ENCODE measurements around the gene IFI6. TPM values are rescaled to one million over a fixed set of nuclear protein-coding genes. Genes with fewer than 3 reads are reported as not detected.

Gene IFI6
- total RNA-seq, 1 experiment from 2014 or later = 4.3 TPM

GRCh38 chr1:27665016-27665651, 6.9 kb downstream of the IFI6 start:
- no peak overlapping the region for H3K23ac ChIP-seq (ENCODE audit: insufficient read length, low read depth, low read length)
- no peak for TF ChIP-seq CTCF (conservative IDR thresholded peaks at IDR 0.05)
- no peak overlapping the region for H3K56ac ChIP-seq (ENCODE audit: insufficient read length, low read depth, low read length)
- H2BK120ac ChIP-seq (ENCODE audit: low read depth, low read length, poor library complexity, severe bottlenecking) = no peak overlapping the region
- no peak overlapping the region for H3K18ac ChIP-seq (ENCODE audit: insufficient read length, low read depth, low read length)
- H3K23me2 ChIP-seq (ENCODE audit: insufficient read length, low read depth, low read length, poor library complexity, severe bottlenecking) = peaks cover 2% of the 10 kb centered on the region
- H3K27ac Mint-ChIP-seq = peak overlapping the region in 1 of 3 experiments; percentile 34; a peak in 1 of 7 replicates
- H3K27ac ChIP-seq (ENCODE audit: insufficient read length, low read depth, low read length) = no peak overlapping the region
- H2AFZ ChIP-seq (ENCODE audit: low read length) = no peak overlapping the region
- H3K14ac ChIP-seq (ENCODE audit: insufficient read depth, low read length) = no peak overlapping the region
- no peak overlapping the region for H4K91ac ChIP-seq (ENCODE audit: insufficient read length, low read depth, low read length)
- H3K36me3 Mint-ChIP-seq (ENCODE audit: insufficient read depth in 1 of 3, low read depth in 3 of 3) = no peaks in the 10 kb centered on the region
- no peak for DNase-seq
- no peak overlapping the region for H4K8ac ChIP-seq (replicated peaks; ENCODE audit: insufficient read length, low read depth, low read length)
- no peak overlapping the region for H2BK15ac ChIP-seq (ENCODE audit: low read depth, low read length)
- H3K4me1 ChIP-seq (ENCODE audit: insufficient read depth, low read length) = peaks cover 5% of the 10 kb centered on the region; the same call in 1 of the 2 replicates
- H3K4ac ChIP-seq (ENCODE audit: low read depth, low read length) = no peak overlapping the region
- no peaks in the 10 kb centered on the region for H3K9me3 Mint-ChIP-seq
- no peaks in the 10 kb centered on the region for H3K9me3 ChIP-seq (ENCODE audit: control insufficient read depth, low read depth, low read length)
- no peak overlapping the region for H2AK5ac ChIP-seq (ENCODE audit: insufficient read length, low read length)
- no peaks in the 10 kb centered on the region for H3K79me1 ChIP-seq (ENCODE audit: insufficient read depth, low read depth, low read length, poor library complexity, severe bottlenecking)
- no peak overlapping the region for H3K4me2 ChIP-seq (ENCODE audit: insufficient read depth, insufficient read length, low read length)
- no peak overlapping the region for H3K4me3 Mint-ChIP-seq
- H3K79me2 ChIP-seq (ENCODE audit: insufficient read depth, low read length) = no peaks in the 10 kb centered on the region
- peaks cover 11% of the 10 kb centered on the region for H3K27me3 Mint-ChIP-seq (ENCODE audit: low read depth)
- H2BK12ac ChIP-seq (ENCODE audit: insufficient read length, low read depth, low read length) = no peak overlapping the region
- H3K27me3 ChIP-seq (ENCODE audit: insufficient read depth, low read length) = no peaks in the 10 kb centered on the region; the same call in 1 of the 2 replicates
- no peak overlapping the region for H4K5ac ChIP-seq (ENCODE audit: insufficient read length, low read depth, low read length)
- no peak overlapping the region for H3T11ph ChIP-seq (ENCODE audit: low read length)
- WGBS (ENCODE audit: extremely low coverage, insufficient read length, low lambda C conversion rate) = no CpG with 5 or more reads among the region's 9 CpGs
- no peak overlapping the region for H2BK20ac ChIP-seq (ENCODE audit: low read depth, low read length, poor library complexity, severe bottlenecking)
- peaks cover 20 to 21% of the 10 kb centered on the region in 2 experiments for H3K4me1 Mint-ChIP-seq
- no peak overlapping the region for H3K9ac ChIP-seq (ENCODE audit: extremely low read depth, insufficient read length, low read length)
- no peak overlapping the region for H2BK5ac ChIP-seq (ENCODE audit: insufficient read length, low read length)
- H4K20me1 ChIP-seq (ENCODE audit: control insufficient read depth, insufficient read depth, insufficient read length) = no peaks in the 10 kb centered on the region

All from H9 (cell line).